NCI-H128 (cell line): ENCODE data around the gene FSTL1.

Source experiments
- DNase-seq: peaks from one replicate; lab custom pipeline; 2025; ENCODE audit not compliant: unreplicated experiment; lab: John Stamatoyannopoulos, UW

The FSTL1 gene

DNA sequence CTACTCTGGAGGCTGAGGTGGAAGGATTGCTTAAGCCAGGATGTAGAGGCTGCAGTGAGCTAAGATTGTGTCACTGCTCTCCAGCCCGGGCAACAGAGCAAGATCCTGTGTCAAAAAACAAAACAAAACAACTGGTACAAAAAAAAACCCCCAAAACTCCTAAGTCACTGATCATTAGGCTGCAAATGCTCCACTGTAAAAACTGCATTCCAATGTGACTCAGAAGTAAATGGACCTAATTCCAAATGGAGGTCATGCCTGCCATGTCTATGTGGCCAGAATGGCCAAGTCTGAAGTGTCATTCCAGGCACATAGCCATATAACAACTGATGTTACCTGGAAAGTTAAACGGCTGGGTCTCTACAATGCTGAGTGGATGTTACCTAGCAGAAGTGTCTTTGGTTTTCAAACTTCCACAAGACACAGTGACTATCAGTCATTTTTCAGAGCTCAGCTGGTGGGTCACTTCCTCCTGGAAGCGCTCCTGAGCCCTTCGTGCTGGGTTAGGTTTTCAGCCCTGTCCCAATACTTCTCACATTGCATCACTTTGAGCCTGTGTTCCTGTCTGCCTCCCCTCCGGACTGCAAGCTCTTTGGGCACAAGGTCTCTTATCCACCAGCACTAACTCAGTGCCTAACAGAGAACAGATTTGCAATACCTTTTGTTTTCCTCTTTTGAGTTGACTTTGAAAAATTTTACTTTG, 10.6 kb downstream of the FSTL1 start:
- DNase-seq: no peak

DNA sequence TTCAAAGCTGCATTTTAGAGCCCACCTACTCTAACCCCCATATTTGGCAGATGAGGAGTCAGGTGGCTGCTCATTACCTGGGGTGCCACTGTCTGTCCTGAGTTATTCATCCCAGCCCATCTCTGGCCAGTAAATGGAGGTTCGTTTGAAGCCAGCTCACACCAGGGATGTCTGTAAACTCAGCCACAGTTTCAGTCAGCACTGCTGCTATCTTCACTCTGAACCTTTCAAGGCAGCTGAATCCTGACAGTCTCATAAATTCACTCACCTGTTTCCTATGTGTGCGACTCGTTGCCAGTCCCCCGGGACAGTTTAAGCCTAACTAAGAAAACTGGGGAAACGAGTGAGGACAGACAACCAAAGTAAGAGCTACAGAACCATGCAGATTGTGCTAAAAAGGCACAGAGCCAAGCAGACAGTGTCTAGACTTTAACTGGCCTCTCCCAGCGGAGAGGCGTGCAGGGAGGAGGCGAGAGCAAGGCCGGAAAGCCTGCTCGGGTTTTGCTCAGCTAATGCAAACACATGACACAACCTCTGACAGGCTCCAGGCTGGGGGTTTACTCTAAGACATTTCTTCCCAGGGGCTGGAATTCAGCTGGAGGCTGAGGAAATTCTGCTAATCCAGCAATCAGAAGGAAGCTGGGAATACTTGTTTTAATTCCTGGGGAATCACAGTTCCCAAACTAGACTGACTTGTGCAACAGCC, 12.0 kb downstream of the FSTL1 start:
- no peak for DNase-seq

- DNase-seq: no peak
Measured at GRCh38 chr3:120438216-120438615, 12.6 kb downstream of the FSTL1 start.

DNA sequence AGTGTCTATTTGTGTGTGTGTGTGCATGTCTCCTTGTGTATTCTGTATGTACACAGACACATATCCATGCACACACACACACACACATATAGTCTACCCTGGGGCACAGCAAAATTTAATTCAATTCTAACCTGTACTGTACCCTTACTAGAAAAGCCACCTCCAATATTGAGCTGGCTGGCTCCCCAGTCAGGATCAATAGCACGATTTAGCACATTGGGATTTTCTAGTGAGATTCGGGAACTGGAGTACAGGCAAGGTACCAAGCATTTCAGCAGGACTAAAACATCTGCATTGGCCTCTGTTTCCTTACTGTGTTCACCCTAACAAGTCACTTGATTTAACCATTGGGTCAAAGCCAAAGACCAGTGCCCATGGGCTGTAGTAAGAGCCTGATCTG, 13.2 kb downstream of the FSTL1 start:
- DNase-seq: no peak

GRCh38 chr3:120436523-120437050, 14.2 kb downstream of the FSTL1 start:
- no peak for DNase-seq

GRCh38 chr3:120435621-120436020, 15.2 kb downstream of the FSTL1 start:
- no peak for DNase-seq

DNA sequence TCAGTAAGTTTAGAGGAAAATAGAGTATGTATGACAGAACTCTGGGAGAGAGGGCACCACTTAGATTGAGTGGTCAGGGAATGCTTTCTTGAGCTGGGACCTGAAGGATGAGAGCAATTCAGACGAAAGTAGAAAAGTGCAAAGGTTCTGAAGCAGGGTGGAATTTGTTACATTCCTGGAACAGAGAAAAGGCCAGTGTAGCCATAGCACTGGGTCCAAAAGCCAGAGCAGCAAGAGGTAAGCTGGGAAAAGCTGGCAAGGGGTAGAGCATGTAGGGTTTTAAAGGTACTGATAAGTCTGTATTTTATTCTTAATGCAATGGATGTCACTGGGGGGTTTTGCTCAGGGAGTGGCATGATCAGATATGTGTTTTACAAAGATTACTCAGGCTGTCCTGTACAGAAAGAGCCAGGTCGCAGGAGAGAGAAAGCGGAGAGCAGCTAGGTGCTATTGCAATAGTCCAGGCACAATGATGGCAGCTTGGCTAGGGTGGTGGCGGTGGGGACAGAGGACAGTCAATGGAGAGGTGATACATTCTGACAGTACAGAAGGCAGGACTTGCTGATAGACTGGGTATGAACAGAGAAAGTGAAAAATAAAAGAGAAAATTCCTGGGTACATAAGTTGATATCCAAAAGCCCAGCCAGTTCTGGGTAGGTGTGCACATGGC, 17.0 kb downstream of the FSTL1 start:
- no peak for DNase-seq

- no peak for DNase-seq
Measured at GRCh38 chr3:120432150-120432860, 18.5 kb downstream of the FSTL1 start.

DNA sequence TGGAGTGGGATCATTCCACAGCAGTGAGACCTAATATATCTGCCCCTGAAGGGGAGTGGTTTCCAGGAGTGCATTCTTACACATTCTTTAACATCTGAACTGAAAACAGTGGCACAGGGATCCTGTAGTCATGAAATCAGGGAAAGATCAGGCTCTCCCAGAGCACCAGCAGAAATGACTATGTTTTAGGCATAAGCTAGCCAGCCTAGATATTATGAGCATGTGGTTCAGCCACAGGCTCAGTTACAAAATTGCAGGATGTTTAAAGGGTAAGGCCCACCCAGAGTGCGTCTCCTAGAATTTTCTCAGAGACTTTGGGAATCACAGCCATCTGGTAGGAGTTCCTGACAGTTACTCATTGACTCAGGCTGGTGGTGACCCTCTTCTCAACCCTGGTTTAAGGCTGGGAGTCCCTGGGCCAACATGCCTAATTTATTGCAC, 20.9 kb downstream of the FSTL1 start:
- DNase-seq: no peak

- DNase-seq: no peak
Measured at GRCh38 chr3:120428924-120429323, 21.9 kb downstream of the FSTL1 start.

DNA sequence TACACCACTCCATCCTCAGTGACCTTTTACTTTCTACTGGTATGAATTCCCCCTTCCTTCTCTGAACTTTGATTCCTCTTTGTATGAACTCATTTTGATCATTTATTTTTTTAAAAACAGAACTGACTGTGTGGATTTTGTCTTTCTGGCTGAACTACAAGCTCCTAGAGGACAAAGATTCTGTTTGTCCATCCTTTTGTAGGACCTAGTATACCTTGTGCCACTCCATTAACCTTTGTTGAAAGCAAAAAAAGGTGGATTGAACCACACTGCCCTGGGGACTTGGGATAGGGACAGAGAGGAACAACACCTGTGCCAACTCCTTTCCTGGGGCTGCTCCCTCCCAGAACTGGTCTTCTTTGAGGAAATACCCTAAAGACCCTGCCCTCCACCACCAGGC, 23.6 kb downstream of the FSTL1 start:
- DNase-seq: no peak

GRCh38 chr3:120425572-120426250, 25.1 kb downstream of the FSTL1 start:
- DNase-seq: no peak

GRCh38 chr3:120424976-120425570, 25.7 kb downstream of the FSTL1 start:
- no peak for DNase-seq

DNA sequence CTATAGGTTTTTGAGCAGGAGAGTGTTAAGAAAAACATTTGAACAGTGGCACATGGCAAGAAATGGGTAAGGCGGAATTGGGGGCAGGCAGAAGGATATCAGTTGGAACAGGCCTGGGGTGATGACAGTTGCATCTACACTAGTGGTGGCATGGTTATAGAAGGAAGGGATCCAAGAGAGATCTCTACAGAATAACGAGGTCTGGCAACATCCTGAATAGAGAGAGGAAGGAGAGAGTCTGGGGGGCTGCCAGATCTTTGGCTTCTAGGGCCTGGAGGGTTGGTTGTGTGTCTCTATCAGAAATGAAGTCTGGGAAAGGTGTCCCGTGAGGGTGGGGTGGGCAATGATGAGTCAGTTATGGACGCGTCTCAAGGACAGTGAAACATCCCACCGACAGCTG, 26.3 kb downstream of the FSTL1 start:
- DNase-seq: no peak

GRCh38 chr3:120423432-120423831, 27.4 kb downstream of the FSTL1 start:
- DNase-seq: no peak

- no peak for DNase-seq
Measured at GRCh38 chr3:120421926-120422325, 28.9 kb downstream of the FSTL1 start.

DNA sequence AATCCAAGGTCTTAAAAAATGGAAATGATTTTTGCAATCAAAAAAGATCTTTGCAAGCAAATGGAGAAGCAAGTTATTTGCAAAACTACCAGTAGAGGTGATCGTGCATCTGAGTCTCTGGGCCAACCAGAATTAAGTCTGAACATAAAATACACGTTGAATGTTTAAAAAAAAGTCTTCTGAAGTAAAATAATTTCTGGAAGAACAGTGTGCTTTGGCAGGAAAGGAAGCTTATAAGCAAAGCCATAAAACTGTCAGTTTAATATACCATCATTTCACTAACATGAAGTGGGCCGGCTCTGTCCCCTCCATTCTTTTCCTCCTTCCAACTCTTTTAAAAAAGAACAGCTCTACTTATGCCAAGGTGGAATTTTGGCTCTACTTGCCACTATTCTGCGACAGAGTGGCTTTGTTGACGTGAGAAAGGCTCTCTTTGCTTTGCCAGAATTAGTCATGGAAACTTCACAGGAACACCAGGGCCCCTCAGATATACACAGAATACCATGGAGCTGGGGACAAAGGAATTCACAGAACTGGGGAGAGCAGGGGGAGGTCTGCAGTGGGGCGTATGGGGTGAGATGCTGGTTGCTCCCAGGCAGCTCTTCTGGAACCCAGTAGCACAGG, 29.8 kb downstream of the FSTL1 start:
- DNase-seq: no peak

GRCh38 chr3:120420360-120420759, 30.4 kb downstream of the FSTL1 start:
- no peak for DNase-seq

GRCh38 chr3:120419797-120420196, 31.0 kb downstream of the FSTL1 start:
- no peak for DNase-seq
